HG02678 (cell line): ENCODE measurements around the gene WDR76.

Experiments used
- ATAC-seq: cut with Tn5 transposase; IDR thresholded peaks from one replicate; pipeline ENCODE4 v1.9.1; 2021; ENCODE audit warnings: mild to moderate bottlenecking, moderate library complexity; ENCODE audit not compliant: unreplicated experiment

Gene WDR76

GRCh38 chr15:43912208-43912607 is 85.4 kb downstream of the WDR76 start:
- ATAC-seq = no peak

GRCh38 chr15:43913026-43913780 is 86.4 kb downstream of the WDR76 start:
- ATAC-seq = no peak

- ATAC-seq = no peak
Observed at GRCh38 chr15:43913941-43914340, 87.1 kb downstream of the WDR76 start.

- no peak for ATAC-seq
Observed at GRCh38 chr15:43915631-43916325, 89.0 kb downstream of the WDR76 start.

GRCh38 chr15:43916326-43916660 is 89.5 kb downstream of the WDR76 start:
- ATAC-seq = no peak
